NT2/D1 (cell line): ENCODE data around the gene MPO.

Experiments used
- DNase-seq: peaks from one replicate; pipeline ENCODE4 v3.0.0-alpha.2; 2011; ENCODE audit warnings: low read depth, low spot score
- H3K27me3 ChIP-seq: 2 replicates; pipeline ENCODE4 v1.6.0; 2011; ENCODE audit warnings: mild to moderate bottlenecking; ENCODE audit not compliant: insufficient read length, insufficient read depth
- H3K36me3 ChIP-seq: 2 replicates; pipeline ENCODE4 v1.6.1; 2011; ENCODE audit warnings: mild to moderate bottlenecking, low read length, mixed read lengths; ENCODE audit not compliant: insufficient read depth, insufficient read length
- H3K4me1 ChIP-seq: 2 replicates; pipeline ENCODE4 v1.5.1; 2011; ENCODE audit not compliant: insufficient read depth, insufficient read length
- H3K4me3 ChIP-seq: 2 replicates; pipeline ENCODE4 v1.5.1; 2011; ENCODE audit warnings: low read depth; ENCODE audit not compliant: insufficient read length
- H3K9ac ChIP-seq: 2 replicates; pipeline ENCODE4 v1.6.0; 2011; ENCODE audit warnings: low read depth; ENCODE audit not compliant: insufficient read length
- H3K9me3 ChIP-seq: 2 replicates; pipeline ENCODE4 v1.5.1; 2011; ENCODE audit warnings: mild to moderate bottlenecking, low read length; ENCODE audit not compliant: insufficient read depth
- SUZ12 ChIP-seq: IDR thresholded peaks from 2 replicates; pipeline ENCODE4 v1.6.1; 2011; ENCODE audit not compliant: insufficient read length, insufficient read depth; ENCODE audit errors: extremely low read depth
- YY1 ChIP-seq: IDR thresholded peaks from 2 replicates; pipeline ENCODE4 v1.6.1; 2011; ENCODE audit not compliant: insufficient read length, insufficient read depth
- ZNF274 ChIP-seq: IDR thresholded peaks from 2 replicates; pipeline ENCODE4 v1.6.1; 2011; ENCODE audit warnings: mild to moderate bottlenecking, low read depth, low read length

Gene MPO

DNA sequence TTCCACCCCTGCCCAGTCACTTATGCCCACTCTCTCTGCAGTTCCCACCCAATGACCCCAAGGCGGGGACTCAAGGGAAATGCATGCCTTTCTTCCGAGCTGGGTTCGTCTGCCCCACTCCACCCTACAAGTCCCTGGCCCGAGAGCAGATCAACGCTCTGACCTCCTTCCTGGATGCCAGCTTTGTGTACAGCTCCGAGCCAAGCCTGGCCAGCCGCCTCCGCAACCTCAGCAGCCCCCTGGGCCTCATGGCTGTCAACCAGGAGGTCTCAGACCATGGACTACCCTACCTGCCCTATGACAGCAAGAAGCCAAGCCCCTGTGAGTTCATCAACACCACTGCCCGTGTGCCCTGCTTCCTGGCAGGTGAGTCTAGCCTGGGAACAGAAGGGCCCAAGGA lies 28.6 kb downstream of the MPO start:
- no peak overlapping the region for H3K4me3 ChIP-seq
- H3K36me3 ChIP-seq, result no peaks in the 10 kb centered on the region
- peaks cover 4% of the 10 kb centered on the region for H3K4me1 ChIP-seq
- peaks cover 51% of the 10 kb centered on the region for H3K27me3 ChIP-seq
- H3K9ac ChIP-seq, result no peak overlapping the region
- H3K9me3 ChIP-seq, result peaks cover 11% of the 10 kb centered on the region; the same call in 1 of the 2 replicates
- TF ChIP-seq ZNF274 (no peak), YY1 (no peak), SUZ12 (no peak)
- DNase-seq, result no peak

DNA sequence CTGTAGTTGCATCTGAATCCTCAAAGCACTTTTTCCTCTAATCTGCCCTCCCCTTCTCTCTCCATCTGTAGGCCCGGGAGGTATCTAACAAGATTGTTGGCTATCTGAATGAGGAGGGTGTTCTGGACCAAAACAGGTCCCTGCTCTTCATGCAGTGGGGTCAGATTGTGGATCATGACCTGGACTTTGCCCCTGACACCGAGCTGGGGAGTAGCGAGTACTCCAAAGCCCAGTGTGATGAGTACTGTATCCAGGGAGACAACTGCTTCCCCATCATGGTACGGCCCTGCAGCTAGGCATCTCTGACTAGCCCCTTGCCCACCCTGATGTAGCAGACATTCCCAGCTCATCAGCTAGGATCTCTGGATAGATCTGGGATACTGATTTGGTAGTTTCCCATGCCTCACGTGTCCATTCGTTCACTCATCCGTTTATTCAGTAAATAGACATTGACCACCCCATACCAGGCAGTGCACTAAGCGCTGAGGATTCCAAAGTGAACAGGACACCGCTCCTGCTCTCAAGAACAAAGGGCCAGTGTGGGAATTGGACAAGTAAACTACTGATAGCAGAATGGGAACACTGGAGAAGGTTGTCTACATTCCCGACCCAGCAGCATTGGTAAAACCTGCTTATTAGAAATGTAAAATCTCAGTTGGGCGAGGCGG lies 30.3 kb downstream of the MPO start:
- peaks cover 11% of the 10 kb centered on the region; the same call in 1 of the 2 replicates for H3K9me3 ChIP-seq
- H3K9ac ChIP-seq, result no peak overlapping the region
- H3K27me3 ChIP-seq, result peaks cover 53% of the 10 kb centered on the region
- H3K4me3 ChIP-seq, result no peak overlapping the region
- H3K36me3 ChIP-seq, result no peaks in the 10 kb centered on the region
- peaks cover 12% of the 10 kb centered on the region for H3K4me1 ChIP-seq
- DNase-seq, result no peak
- TF ChIP-seq YY1 (no peak), ZNF274 (no peak), SUZ12 (no peak)

DNA sequence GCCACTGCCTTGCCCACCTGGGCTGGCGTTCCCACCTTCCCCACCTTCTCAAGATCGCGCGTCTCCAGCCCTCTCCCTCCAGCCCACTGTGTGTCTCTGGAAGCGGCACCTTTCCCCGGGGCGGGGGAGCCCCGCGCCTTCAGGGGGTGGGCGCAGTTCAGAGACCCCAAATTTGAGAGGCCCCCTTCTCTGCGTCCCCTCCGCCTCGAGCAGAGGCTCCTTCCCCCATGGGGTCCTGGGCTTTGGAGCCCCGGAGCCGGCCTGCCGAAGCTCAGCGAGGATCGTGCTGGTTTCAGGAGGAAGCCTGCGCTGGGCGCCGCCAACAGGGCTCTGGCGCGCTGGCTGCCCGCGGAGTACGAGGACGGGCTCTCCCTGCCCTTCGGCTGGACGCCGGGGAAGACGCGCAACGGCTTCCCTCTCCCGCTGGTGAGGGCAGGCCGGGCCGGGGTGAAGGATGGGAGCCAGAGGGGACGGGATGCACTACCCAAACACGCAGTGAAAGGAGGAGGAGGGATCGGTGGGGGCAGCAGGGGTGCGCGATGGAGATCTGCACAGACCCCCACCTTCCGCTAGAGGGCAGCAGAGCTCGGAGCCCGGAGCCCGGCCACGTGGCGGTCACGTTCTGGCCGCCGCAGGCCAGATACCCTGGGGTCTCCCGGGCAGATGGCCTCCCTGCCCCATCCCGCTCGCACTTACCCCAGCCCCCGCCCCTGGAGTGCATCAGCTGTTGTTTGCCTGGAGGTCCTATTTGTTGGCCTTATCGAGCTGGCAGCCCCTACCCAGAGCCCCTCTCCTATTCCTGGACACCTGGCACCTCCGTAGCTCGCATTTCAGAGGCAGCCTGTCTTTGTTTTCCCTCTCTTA lies 31.2 kb downstream of the MPO start:
- Histone ChIP-seq H3K27me3 (peaks cover 54% of the 10 kb centered on the region), H3K4me3 (peak overlapping the region; percentile 35), H3K9ac (peak overlapping the region; percentile 79), H3K36me3 (no peaks in the 10 kb centered on the region), H3K9me3 (peaks cover 11% of the 10 kb centered on the region; the same call in 1 of the 2 replicates), H3K4me1 (peaks cover 12% of the 10 kb centered on the region)
- TF ChIP-seq YY1, result no peak
- no peak for TF ChIP-seq ZNF274
- no peak for TF ChIP-seq SUZ12
- peak; percentile 50 for DNase-seq

DNA sequence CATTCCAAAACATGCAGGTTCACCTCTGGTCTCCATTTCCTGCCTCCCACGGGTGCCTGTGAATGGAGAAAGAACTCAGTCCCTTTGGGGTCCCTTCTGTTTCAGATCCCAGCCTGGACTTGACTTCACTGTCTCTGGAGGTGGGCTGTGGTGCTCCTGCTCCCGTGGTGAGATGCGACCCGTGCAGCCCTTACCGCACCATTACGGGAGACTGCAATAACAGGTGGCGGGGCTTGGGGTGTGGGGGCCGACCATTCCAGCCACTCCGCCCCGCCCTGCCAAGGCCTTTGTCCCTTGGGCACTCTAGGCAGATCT lies 31.8 kb downstream of the MPO start:
- H3K36me3 ChIP-seq, result no peaks in the 10 kb centered on the region
- H3K4me3 ChIP-seq, result no peak overlapping the region
- H3K27me3 ChIP-seq, result peaks cover 56% of the 10 kb centered on the region
- DNase-seq, result no peak
- H3K9ac ChIP-seq, result peak overlapping the region; percentile 79
- peaks cover 11% of the 10 kb centered on the region; the same call in 1 of the 2 replicates for H3K9me3 ChIP-seq
- TF ChIP-seq YY1 (no peak), SUZ12 (no peak), ZNF274 (no peak)
- peaks cover 12% of the 10 kb centered on the region for H3K4me1 ChIP-seq

DNA sequence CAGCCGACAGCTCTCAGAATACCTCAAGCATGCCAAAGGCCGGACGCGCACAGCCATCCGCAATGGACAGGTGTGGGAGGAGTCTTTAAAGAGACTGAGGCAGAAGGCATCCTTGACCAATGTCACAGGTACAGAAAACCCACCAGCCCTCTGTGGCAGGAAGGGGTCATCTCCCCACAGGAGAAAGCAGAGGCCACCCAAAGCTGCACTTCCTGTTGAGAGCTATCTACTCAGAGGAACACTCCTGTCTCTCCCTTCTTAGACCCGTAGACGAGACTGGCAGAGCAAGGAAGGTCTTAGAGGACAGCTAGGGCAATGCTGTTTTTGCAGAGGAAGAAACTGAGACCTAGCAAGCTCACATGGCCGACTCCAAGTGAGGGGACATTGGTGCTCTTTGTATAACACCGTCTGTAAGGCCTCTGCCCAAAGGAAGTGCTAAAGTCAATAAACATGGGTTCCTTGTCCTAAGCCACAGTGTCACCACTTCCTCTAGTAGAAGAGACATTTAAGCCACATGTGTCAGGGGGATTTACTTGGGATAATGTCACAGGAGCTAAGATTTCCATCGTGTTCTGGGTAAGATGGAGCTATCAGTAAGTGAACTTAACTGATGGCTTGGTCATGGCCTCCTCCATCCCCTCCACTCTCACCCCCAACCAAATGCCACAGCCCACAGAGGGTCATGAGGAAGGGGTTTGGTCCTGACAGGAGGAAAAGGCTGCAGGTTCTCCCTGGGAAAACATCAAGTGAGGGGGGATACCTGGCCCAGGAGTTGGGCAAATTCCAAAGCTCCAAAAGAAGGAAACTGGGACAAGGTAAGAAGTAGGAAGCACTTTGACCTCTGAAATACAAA lies 33.0 kb downstream of the MPO start:
- H3K27me3 ChIP-seq, result peaks cover 56% of the 10 kb centered on the region
- peaks cover 12% of the 10 kb centered on the region for H3K4me1 ChIP-seq
- no peaks in the 10 kb centered on the region for H3K36me3 ChIP-seq
- no peak for DNase-seq
- no peak overlapping the region for H3K9ac ChIP-seq
- H3K4me3 ChIP-seq, result no peak overlapping the region
- no peak for TF ChIP-seq YY1
- no peak for TF ChIP-seq SUZ12
- no peak for TF ChIP-seq ZNF274
- peaks cover 11% of the 10 kb centered on the region; the same call in 1 of the 2 replicates for H3K9me3 ChIP-seq

DNA sequence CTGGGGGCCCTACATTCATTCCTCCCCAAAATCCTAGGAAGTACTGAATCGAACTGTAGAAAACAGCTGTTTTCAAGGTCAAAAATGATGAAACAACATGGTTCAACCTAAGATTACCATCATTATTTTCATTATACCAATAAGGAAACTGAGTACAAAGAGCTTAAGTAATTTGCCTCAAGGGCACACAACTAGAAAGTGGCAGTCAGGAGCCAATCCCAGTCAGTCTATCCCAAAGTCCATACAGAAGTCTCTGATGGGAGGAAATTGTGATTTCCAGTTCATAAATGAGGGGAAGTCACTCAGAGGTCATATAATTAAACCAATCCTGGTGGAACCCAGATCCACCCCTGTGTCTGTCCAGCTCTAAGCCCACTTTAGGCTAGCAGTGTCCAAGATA lies 34.0 kb downstream of the MPO start:
- peaks cover 12% of the 10 kb centered on the region for H3K4me1 ChIP-seq
- no peak for DNase-seq
- H3K36me3 ChIP-seq, result no peaks in the 10 kb centered on the region
- H3K27me3 ChIP-seq, result peaks cover 50% of the 10 kb centered on the region
- no peak overlapping the region for H3K9ac ChIP-seq
- TF ChIP-seq YY1 (no peak), SUZ12 (no peak), ZNF274 (no peak)
- H3K9me3 ChIP-seq, result peaks cover 11% of the 10 kb centered on the region; the same call in 1 of the 2 replicates
- H3K4me3 ChIP-seq, result no peak overlapping the region
